GM18520 (cell line): ENCODE results near the gene RELN.
"Not testable (repeated sequence)": the region's sequence is repeated elsewhere in the genome, so short reads cannot be mapped to it uniquely, and the experiment has no call there.

Source experiments
- ATAC-seq: cut with Tn5 transposase; IDR thresholded peaks from one replicate; pipeline ENCODE4 v1.9.1; 2021; ENCODE audit not compliant: unreplicated experiment

RELN gene

DNA sequence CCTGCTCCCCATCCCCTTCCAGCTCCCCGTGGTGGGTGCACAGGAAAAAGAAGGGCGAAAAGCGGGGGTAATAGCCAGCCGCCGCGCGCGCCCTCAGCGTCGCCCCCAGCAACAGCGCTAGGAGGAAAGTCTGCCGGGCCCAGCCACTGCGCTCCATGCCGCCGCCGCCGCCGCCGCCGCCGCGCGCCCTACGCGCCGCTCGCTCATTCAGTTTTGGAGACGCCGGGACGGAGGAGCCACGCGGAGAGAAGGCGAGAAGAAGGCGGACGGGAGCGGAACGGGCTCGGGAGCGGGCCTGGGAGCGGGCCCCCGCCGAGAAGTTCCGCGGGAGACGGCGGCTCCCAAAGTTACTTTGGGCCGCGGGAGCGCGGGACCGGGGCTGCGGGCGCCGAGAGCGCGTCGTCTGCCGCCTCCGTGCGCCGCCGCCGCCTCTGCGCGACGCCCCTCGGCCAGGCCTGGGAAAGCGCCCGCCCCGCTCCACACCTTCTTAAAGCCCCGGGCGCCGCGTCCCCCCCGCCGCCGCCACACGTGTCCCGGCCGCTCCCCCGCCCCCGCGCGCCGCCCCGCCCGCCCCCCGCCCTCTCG lies at the start of gene RELN:
TSS of gene RELN (minus strand) at position 459 of the 585 bp plus-strand sequence. CDS start at position 157, 302 bp downstream.
- ATAC-seq = no peak

DNA sequence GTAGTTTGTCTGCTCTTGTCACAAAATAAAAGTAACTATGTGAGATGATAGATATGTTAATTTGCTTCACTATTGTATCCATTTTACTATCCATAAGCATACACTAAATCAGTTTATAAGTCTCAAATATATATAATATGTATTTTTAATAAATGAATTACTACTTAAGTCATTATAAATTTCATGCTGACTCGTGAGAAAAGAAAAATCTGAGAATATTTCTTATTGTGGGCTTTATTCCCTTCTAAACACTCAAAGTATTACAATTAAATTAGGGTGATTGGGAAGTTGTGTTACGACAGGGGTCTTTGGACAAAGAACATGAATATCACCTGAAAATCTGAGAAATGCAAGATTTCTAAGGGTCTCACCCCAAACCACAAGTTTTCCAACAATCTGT lies 48.7 kb upstream of the RELN start:
- no peak for ATAC-seq

GRCh38 chr7:104036889-104037288 lies 47.4 kb upstream of the RELN start:
- ATAC-seq = not testable (repeated sequence)

- ATAC-seq = no peak
Observed at GRCh38 chr7:104035351-104035750, 45.9 kb upstream of the RELN start.

- no peak for ATAC-seq
Observed at GRCh38 chr7:104034679-104035078, 45.2 kb upstream of the RELN start.

- ATAC-seq = no peak
Observed at GRCh38 chr7:104033837-104034236, 44.4 kb upstream of the RELN start.

GRCh38 chr7:104032486-104032885 lies 43.0 kb upstream of the RELN start:
- ATAC-seq = no peak

- no peak for ATAC-seq
Observed at GRCh38 chr7:104029765-104030164, 40.3 kb upstream of the RELN start.

- ATAC-seq = no peak
Observed at GRCh38 chr7:104024632-104025031, 35.2 kb upstream of the RELN start.

DNA sequence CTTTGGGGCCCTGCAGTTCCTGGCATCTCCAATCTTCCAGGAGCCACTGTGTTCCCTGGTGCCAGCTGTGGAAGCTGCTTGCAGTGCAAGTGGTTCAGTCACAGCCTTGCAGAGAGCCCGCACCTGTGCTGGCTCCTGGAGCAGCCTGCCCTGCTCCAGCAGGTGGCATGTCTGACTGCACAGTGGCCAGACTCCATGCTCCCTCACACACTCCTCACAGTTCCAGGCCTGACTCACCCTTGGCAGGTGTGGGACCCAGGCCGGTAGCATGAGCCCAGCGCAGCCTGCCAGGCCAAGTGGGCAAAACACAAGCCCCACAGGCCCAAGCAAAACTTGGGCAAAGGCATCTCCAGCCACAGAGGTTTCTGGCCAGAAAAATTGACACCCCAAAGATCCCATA lies 33.6 kb upstream of the RELN start:
- ATAC-seq = no peak

- ATAC-seq = no peak
Observed at GRCh38 chr7:104018425-104018824, 29.0 kb upstream of the RELN start.

DNA sequence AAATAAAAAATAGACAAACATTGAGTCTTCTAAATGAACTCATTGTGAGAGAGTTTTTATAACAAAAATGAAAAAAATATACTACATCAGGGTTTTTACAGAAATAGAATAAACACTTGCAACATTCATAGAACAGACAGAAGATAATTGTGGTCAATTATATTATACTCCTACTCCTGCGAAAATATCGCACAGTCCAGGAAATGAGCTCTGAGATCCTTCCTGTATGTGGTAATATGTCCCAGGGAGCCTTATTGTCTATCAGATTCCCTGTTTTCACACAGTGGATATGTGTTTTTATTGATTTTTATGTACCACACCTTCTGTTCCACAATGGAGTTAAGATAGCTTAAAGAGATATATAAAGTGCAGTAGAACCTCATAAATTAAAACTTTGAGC lies 27.5 kb upstream of the RELN start:
- no peak for ATAC-seq

DNA sequence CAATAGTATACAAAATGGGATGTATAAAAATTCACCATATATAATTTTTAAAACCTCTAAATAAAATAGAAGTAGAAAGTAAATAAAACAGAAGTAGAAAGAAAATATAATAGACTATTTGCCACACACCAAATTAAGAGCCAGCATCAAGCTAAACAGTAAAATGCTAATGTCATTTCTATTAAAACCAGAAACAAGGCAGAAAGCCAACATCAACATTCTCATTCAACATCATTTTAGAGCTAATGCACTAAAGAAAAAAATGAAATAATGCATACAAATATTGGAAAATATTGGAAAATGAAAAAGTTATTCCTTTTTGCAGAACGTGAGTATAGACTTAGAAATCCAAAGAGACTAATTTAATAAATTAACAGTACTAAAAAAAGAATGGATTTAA lies 23.4 kb upstream of the RELN start:
- no peak for ATAC-seq

DNA sequence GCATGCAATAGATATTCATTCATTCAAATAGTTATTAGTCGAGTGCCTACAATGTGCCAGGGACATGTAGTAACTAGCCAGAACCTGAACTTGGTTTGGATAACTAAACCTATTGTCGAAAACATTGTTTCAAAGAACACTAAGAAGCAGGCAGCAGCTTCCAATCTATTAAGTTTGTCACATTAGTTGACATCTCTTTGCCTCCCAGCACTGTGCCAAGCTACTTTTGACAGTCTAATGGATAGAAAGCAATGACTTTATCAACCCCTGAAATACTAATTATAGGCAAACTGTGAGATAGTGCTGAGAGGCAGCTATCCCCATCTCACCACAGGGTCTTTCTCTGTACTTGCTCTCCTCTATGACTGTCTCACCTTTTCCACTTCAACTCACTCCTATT lies 22.4 kb upstream of the RELN start:
- no peak for ATAC-seq

DNA sequence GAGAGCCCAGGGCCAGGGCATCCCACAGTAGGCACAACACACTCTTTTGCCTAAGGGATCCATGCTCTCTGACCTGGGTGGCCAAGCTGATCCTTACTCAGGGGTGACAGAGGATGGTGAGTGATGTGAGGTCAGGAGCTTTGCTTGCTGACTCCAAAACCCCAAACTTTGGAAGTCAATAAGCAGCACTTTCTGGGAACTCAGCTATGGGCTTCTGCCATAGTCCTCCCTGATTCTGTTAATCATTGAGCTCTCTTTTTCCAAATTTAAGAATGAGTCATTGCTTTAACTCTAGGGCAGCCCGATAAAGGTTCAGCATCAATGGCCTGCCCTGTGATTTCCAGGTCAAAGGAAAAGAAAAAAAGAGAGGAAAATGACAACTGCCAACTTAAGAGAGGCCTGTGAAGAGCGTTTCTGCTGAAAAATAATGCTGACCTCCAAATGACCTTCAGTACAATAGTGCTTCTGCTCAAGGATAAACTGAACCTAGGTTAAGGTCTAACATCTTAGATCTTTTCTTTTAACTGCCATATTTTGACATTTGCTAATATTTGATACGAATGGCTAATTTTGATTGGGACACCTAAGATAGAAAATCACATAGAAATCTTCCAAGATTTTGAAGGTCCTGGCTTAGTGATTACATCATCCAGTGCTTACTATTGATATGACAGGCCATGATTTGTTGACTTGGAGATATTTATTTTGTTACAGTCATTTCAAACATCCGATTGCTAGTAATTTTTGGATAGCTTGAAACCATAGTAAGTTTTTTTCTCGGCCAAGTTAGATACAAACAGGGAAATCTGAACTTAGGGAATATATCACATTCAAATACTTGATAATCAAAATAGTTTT lies 20.8 kb upstream of the RELN start:
- no peak for ATAC-seq

DNA sequence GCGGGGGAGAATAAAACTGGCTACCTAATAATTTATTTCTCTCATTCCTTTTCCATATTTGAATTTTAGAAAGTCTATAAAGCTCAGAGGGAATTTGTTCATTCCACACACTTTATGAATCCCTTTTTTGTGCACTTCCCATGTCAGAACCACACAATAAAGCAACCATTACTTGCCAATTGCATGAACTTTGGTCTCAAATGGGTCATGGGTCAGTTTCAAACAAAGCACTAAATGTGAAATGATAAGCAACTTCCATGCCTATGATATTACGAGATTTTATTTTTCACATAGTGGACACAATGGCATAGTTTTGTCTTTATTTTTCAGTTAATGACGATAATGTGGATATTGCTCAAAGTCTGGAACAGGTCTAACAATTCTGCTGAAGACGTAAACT lies 18.6 kb upstream of the RELN start:
- no peak for ATAC-seq

DNA sequence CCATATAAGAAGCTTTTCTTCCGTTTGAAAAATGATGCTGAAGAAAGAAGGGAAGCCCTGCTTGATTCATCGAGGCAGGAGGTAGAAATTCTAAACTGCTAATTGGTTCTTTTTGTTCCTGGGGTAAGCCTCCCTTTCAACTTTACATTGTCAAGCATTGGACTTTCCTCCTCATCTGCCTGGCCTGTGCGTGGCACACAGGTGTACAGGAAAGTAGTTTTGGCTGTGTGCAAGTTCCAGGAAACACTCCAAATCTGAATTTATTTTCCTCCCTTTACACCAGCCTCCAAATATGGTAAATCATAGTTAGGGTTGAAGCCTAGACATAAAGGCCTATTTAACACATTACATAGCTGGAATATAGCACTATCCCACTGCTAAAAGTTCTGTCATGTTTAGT lies 18.2 kb upstream of the RELN start:
- no peak for ATAC-seq

- ATAC-seq = no peak
Observed at GRCh38 chr7:104005197-104005596, 15.7 kb upstream of the RELN start.

GRCh38 chr7:103996639-103997038 lies 7.2 kb upstream of the RELN start:
- ATAC-seq = peak; percentile 51

- ATAC-seq = no peak
Observed at GRCh38 chr7:103996017-103996551, 6.6 kb upstream of the RELN start.

- ATAC-seq = no peak
Observed at GRCh38 chr7:103995554-103995953, 6.1 kb upstream of the RELN start.

GRCh38 chr7:103993551-103993950 lies 4.1 kb upstream of the RELN start:
- no peak for ATAC-seq
